SIG-M5 treated with dmso at 0.1 percent for 504 hours (cell line): ENCODE measurements around the gene ZNF213.

Source experiments
- DNase-seq: peaks from one replicate; lab custom pipeline; 2025; ENCODE audit not compliant: unreplicated experiment; lab: John Stamatoyannopoulos, UW

ZNF213 gene

DNA sequence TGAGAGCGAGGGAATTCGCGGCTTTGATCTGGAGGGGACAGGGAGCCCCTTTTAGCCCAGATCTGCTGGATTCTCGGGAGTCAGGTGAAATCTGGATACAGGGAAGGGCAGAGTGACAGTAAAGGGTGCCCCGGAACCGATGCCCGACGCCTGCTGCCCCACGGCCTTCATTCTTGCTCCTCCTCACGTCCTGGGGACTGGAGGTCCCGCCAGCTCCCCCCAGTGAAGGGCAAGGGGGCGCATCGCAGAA lies 53.8 kb downstream of the ZNF213 start:
- DNase-seq, result no peak

- DNase-seq, result peak; percentile 25
These were observed 54.3 kb downstream of the ZNF213 start for GRCh38 chr16:3188925-3189825.

GRCh38 chr16:3189869-3190268 lies 55.0 kb downstream of the ZNF213 start:
- no peak for DNase-seq

- no peak for DNase-seq
These were observed 56.1 kb downstream of the ZNF213 start for GRCh38 chr16:3190949-3191353.
